ENCODE results near the gene SP140L. TPM values are rescaled to one million over a fixed set of nuclear protein-coding genes. Genes with fewer than 3 reads are reported as not detected.

The SP140L gene
- polyA plus RNA-seq, 1 donor from 2014 or later = 38.9 TPM

- Mint-ChIP-seq H3K4me3 (peak overlapping the region; percentile 86 to 100 (median 100)), H3K27ac (peak overlapping the region; percentile 31 to 99 (median 99)), H3K9me3 (no peaks in the 10 kb centered on the region), H3K27me3 (no peaks in the 10 kb centered on the region), H3K36me3 (peaks cover 3% of the 10 kb centered on the region), H3K4me1 (peaks cover 37 to 56% (median 55%) of the 10 kb centered on the region in 3 donors)
Measured at GRCh38 chr2:230412846-230413245, 85.9 kb downstream of the SP140L start.

- peak overlapping the region; percentile 83 to 100 (median 92) for H3K4me3 Mint-ChIP-seq
- peaks cover 5% of the 10 kb centered on the region for H3K36me3 Mint-ChIP-seq
- H3K4me1 Mint-ChIP-seq = peaks cover 39 to 55% (median 52%) of the 10 kb centered on the region in 3 donors
- peak overlapping the region; percentile 31 to 86 (median 77) for H3K27ac Mint-ChIP-seq
- no peaks in the 10 kb centered on the region for H3K27me3 Mint-ChIP-seq
- H3K9me3 Mint-ChIP-seq = no peaks in the 10 kb centered on the region
Measured at GRCh38 chr2:230413479-230413878, 86.5 kb downstream of the SP140L start.

- no peaks in the 10 kb centered on the region for H3K9me3 Mint-ChIP-seq
- peaks cover 44 to 58% (median 56%) of the 10 kb centered on the region in 3 donors for H3K4me1 Mint-ChIP-seq
- peak overlapping the region; percentile 77 to 95 (median 93) for H3K27ac Mint-ChIP-seq
- peak overlapping the region in 3 of 4 donors; percentile 40 to 86 (median 74) for H3K4me3 Mint-ChIP-seq
- H3K27me3 Mint-ChIP-seq = no peaks in the 10 kb centered on the region
- H3K36me3 Mint-ChIP-seq = peaks cover 7% of the 10 kb centered on the region
Measured at GRCh38 chr2:230414302-230414701, 87.3 kb downstream of the SP140L start.

- H3K27me3 Mint-ChIP-seq = no peaks in the 10 kb centered on the region
- peak within 1 kb of the TSS; percentile 86 to 98 (median 92) for H3K4me3 Mint-ChIP-seq
- peaks cover 52 to 66% (median 57%) of the 10 kb centered on the region in 3 donors for H3K4me1 Mint-ChIP-seq
- H3K27ac Mint-ChIP-seq = peak within 1 kb of the TSS; percentile 77 to 95 (median 93)
- H3K36me3 Mint-ChIP-seq = peaks cover 12% of the 10 kb centered on the region
- no peaks in the 10 kb centered on the region for H3K9me3 Mint-ChIP-seq
Measured at GRCh38 chr2:230416061-230416721, 89.2 kb downstream of the SP140L start, which contains the start of gene SP100. Gene SP100, plus strand, starts transcription at chr2:230416201. Its CDS starts 96 bp downstream, at chr2:230416297.

GRCh38 chr2:230417436-230417835 lies 90.4 kb downstream of the SP140L start:
- Mint-ChIP-seq H3K4me1 (peaks cover 56 to 68% (median 62%) of the 10 kb centered on the region in 3 donors), H3K27ac (peak overlapping the region; percentile 65 to 89 (median 84)), H3K4me3 (peak overlapping the region; percentile 86 to 98 (median 92)), H3K36me3 (peaks cover 16% of the 10 kb centered on the region), H3K27me3 (no peaks in the 10 kb centered on the region), H3K9me3 (no peaks in the 10 kb centered on the region)

- Mint-ChIP-seq H3K36me3 (peaks cover 16% of the 10 kb centered on the region), H3K9me3 (no peaks in the 10 kb centered on the region), H3K27me3 (no peaks in the 10 kb centered on the region), H3K27ac (peak overlapping the region; percentile 84 to 94 (median 90)), H3K4me3 (peak overlapping the region; percentile 86 to 98 (median 92)), H3K4me1 (peaks cover 58 to 68% (median 59%) of the 10 kb centered on the region in 3 donors)
Measured at GRCh38 chr2:230418341-230419016, 91.5 kb downstream of the SP140L start.

- peak overlapping the region; percentile 76 to 94 (median 84) for H3K27ac Mint-ChIP-seq
- peak overlapping the region; percentile 86 to 98 (median 92) for H3K4me3 Mint-ChIP-seq
- peaks cover 58 to 69% (median 59%) of the 10 kb centered on the region in 3 donors for H3K4me1 Mint-ChIP-seq
- H3K27me3 Mint-ChIP-seq = no peaks in the 10 kb centered on the region
- no peaks in the 10 kb centered on the region for H3K9me3 Mint-ChIP-seq
- H3K36me3 Mint-ChIP-seq = peaks cover 21% of the 10 kb centered on the region
Measured at GRCh38 chr2:230419181-230419580, 92.2 kb downstream of the SP140L start.

GRCh38 chr2:230422149-230422548 lies 95.2 kb downstream of the SP140L start:
- Mint-ChIP-seq H3K4me1 (peaks cover 73 to 77% (median 77%) of the 10 kb centered on the region in 3 donors), H3K36me3 (peaks cover 27% of the 10 kb centered on the region), H3K27ac (peak overlapping the region; percentile 6 to 81 (median 39)), H3K4me3 (peak overlapping the region; percentile 23 to 87 (median 70)), H3K27me3 (no peaks in the 10 kb centered on the region), H3K9me3 (no peaks in the 10 kb centered on the region)

- Mint-ChIP-seq H3K4me3 (peak overlapping the region; percentile 16 to 79 (median 48)), H3K36me3 (peaks cover 22% of the 10 kb centered on the region), H3K4me1 (peaks cover 77 to 79% (median 77%) of the 10 kb centered on the region in 3 donors), H3K27me3 (no peaks in the 10 kb centered on the region), H3K9me3 (no peaks in the 10 kb centered on the region), H3K27ac (peak overlapping the region; percentile 10 to 88 (median 60))
Measured at GRCh38 chr2:230423851-230424458, 97.0 kb downstream of the SP140L start.

GRCh38 chr2:230425377-230425776 lies 98.4 kb downstream of the SP140L start:
- no peaks in the 10 kb centered on the region for H3K27me3 Mint-ChIP-seq
- H3K27ac Mint-ChIP-seq = peak overlapping the region in 2 of 3 donors; percentile 32 to 83
- H3K36me3 Mint-ChIP-seq = peaks cover 27% of the 10 kb centered on the region
- peaks cover 2 to 4% (median 3%) of the 10 kb centered on the region in 3 donors for H3K9me3 Mint-ChIP-seq
- peaks cover 72 to 79% (median 73%) of the 10 kb centered on the region in 3 donors for H3K4me1 Mint-ChIP-seq
- peak overlapping the region; percentile 8 to 76 (median 44) for H3K4me3 Mint-ChIP-seq

- peak overlapping the region in 2 of 3 donors; percentile 31 to 81 for H3K27ac Mint-ChIP-seq
- H3K4me1 Mint-ChIP-seq = peaks cover 56 to 60% (median 59%) of the 10 kb centered on the region in 3 donors
- peaks cover 24% of the 10 kb centered on the region for H3K36me3 Mint-ChIP-seq
- peaks cover 2 to 7% (median 3%) of the 10 kb centered on the region in 3 donors for H3K9me3 Mint-ChIP-seq
- no peaks in the 10 kb centered on the region for H3K27me3 Mint-ChIP-seq
- peak overlapping the region in 1 of 4 donors; percentile 47 for H3K4me3 Mint-ChIP-seq
Measured at GRCh38 chr2:230429513-230429912, 102.5 kb downstream of the SP140L start.

GRCh38 chr2:230430957-230431910 lies 104.2 kb downstream of the SP140L start:
- no peaks in the 10 kb centered on the region for H3K27me3 Mint-ChIP-seq
- H3K4me1 Mint-ChIP-seq = peaks cover 48 to 51% (median 48%) of the 10 kb centered on the region in 3 donors
- H3K36me3 Mint-ChIP-seq = peaks cover 24% of the 10 kb centered on the region
- H3K27ac Mint-ChIP-seq = peak overlapping the region; percentile 38 to 89 (median 81)
- peaks cover 2 to 7% (median 6%) of the 10 kb centered on the region in 3 donors for H3K9me3 Mint-ChIP-seq
- peak overlapping the region; percentile 12 to 82 (median 60) for H3K4me3 Mint-ChIP-seq

- Mint-ChIP-seq H3K27me3 (no peaks in the 10 kb centered on the region), H3K9me3 (peaks cover 2 to 8% (median 7%) of the 10 kb centered on the region in 3 donors)
Measured at GRCh38 chr2:230434677-230435324, 107.8 kb downstream of the SP140L start.

More at GRCh38 chr2:230434677-230435324, 107.8 kb downstream of the SP140L start:
- peak overlapping the region in 3 of 4 donors; percentile 15 to 76 (median 53) for H3K4me3 Mint-ChIP-seq
- H3K4me1 Mint-ChIP-seq = peaks cover 40 to 47% (median 44%) of the 10 kb centered on the region in 3 donors
- H3K36me3 Mint-ChIP-seq = peaks cover 34% of the 10 kb centered on the region
- peak overlapping the region; percentile 9 to 87 (median 11) for H3K27ac Mint-ChIP-seq
